GM19468 (cell line): ENCODE results near the gene PLGRKT.
"Not testable (repeated sequence)": the region's sequence is repeated elsewhere in the genome, so short reads cannot be mapped to it uniquely, and the experiment has no call there.

ENCODE experiments used
- ATAC-seq: cut with Tn5 transposase; IDR thresholded peaks from one replicate; pipeline ENCODE4 v1.9.1; 2021; ENCODE audit warnings: mild to moderate bottlenecking, moderate library complexity, moderate number of reproducible peaks; ENCODE audit not compliant: unreplicated experiment; ENCODE audit errors: extremely low read depth

PLGRKT gene

DNA sequence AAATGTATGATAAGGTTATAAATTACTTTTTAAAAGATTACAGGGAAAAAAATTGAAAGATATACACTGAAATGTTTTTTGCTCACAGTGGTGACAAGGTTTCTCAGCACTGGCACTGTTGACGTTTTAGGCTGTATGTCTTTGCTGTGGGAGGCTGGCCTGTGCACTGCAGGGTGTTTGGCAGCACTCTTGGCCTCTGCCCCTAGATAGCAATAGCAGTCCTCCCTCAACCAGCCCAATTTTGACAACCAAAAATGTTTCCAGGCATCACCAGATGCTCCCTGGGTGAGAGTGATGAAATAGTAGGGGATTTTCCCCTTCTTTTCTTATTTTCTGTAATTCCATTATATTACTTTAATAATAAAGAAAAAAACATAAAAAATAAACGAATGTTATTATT, 15.9 kb upstream of the PLGRKT start:
- ATAC-seq: no peak

GRCh38 chr9:5453004-5453403, 15.3 kb upstream of the PLGRKT start:
- no peak for ATAC-seq

DNA sequence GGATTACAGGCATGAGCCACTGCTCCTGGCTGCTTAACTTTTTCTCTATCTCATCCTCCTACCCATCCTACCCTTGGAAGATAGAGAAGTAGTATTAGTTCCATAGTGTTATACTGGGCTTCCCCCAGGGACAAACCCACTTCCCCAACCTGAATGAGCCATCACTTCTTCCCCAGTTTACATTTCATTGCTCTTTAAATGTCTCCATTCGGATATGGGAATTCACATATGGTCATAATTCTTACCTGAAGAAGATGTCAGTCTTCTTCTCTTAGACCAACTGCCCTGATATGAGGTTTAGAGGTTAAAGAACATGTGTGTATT, 14.5 kb upstream of the PLGRKT start:
- no peak for ATAC-seq

DNA sequence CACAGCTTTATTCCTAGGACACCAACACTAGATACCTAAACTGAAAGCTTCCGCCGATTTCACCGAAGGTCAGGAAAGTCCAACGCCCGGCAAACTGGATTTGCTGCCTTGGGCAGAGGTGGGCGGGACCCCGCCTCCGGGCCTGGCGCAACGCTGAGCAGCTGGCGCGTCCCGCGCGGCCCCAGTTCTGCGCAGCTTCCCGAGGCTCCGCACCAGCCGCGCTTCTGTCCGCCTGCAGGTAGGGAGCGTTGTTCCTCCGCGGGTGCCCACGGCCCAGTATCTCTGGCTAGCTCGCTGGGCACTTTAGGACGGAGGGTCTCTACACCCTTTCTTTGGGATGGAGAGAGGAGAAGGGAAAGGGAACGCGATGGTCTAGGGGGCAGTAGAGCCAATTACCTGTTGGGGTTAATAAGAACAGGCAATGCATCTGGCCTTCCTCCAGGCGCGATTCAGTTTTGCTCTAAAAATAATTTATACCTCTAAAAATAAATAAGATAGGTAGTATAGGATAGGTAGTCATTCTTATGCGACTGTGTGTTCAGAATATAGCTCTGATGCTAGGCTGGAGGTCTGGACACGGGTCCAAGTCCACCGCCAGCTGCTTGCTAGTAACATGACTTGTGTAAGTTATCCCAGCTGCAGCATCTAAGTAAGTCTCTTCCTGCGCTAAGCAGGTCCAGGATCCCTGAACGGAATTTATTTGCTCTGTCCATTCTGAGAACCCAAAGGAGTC, 12.8 kb upstream of the PLGRKT start, which contains the start of gene CD274:
Gene CD274 (plus strand): TSS at position 184 of the 733 bp plus-strand sequence. CDS start 5,572 bp downstream, outside the sequence.
- ATAC-seq: peak; percentile 50

GRCh38 chr9:5449521-5450358, 12.0 kb upstream of the PLGRKT start:
- ATAC-seq: no peak

DNA sequence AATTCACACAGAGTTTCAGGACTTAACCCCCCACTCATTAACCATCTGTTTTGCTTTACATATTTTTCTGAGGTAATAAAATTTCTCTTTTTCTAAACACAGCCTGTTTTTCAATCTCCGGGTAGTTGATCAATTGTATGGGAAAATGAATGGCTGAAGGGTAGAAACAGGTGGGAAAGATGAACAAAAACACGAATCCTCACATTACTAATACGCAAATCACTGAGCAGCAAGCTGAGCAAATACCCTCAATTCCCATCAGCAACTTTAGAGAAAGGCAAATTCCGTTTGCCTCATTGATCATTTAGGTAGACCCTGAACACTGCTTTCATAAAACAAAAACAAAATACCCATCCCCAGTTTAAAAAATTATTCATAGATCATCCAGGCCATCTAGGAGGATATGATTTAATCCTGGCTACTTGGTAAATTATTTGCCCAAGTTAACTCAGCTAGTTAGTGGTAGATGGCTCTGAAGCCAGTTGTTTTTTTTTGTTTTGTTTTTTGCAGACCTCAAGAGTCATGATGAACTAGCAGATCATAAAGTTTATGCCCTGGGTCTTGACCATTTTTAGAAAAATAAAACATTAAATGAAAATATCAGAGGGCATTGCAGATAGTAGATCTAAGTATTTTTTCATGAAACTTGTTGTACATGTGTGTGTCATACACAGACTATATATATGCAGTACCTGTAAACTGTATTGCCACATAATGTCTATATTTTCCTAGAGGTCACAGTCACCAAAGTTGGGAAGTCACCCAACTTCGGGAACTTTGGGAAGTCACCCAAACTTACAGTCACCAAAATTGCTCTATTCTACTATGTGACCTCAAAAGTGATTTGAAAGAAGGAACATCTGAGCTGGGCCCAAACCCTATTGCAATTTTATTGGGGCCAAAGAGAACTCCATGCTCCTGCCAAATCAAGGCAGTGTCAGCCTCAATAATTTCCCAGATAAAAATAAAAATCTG, 11.0 kb upstream of the PLGRKT start:
- no peak for ATAC-seq

GRCh38 chr9:5448016-5448415, 10.3 kb upstream of the PLGRKT start:
- no peak for ATAC-seq

- no peak for ATAC-seq
Observed at GRCh38 chr9:5447337-5447736, 9.6 kb upstream of the PLGRKT start.

GRCh38 chr9:5446451-5447236, 8.9 kb upstream of the PLGRKT start:
- ATAC-seq: no peak

DNA sequence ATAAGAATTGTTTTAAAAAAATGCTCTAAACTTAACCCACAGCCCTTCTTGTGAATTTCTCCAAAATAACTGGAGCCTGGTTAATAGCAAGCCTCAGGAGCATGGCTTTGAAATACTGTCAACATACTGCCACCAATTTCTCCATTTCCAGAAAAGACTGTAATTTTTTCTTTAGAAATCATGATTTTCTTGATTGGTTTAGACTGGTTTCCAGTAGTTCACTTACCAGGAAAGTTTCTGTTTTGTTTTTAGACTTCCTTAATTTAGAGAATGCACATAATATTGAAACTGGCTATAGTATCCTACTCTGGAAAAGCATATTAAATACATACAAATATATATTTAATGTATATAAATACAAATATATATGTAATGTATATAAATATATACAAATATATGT, 8.2 kb upstream of the PLGRKT start:
- ATAC-seq: no peak

DNA sequence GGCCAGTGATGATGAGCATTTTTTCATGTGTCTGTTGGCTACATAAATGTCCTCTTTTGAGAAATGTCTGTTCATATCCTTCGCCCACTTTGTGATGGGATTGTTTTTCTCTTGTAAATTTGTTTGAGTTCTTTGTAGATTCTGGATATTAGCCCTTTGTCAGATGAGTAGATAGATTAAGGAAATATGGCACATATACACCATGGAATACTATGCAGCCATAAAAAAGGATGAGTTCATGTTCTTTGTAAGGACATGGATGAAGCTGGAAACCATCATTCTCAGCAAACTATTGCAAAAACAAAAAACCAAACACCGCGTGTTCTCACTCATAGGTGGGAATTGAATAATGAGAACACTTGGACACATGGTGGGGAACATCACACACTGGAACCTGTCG, 7.4 kb upstream of the PLGRKT start:
- ATAC-seq: not testable (repeated sequence)

- no peak for ATAC-seq
Observed at GRCh38 chr9:5443850-5444249, 6.1 kb upstream of the PLGRKT start.

GRCh38 chr9:5442400-5443011, 4.8 kb upstream of the PLGRKT start:
- ATAC-seq: no peak

DNA sequence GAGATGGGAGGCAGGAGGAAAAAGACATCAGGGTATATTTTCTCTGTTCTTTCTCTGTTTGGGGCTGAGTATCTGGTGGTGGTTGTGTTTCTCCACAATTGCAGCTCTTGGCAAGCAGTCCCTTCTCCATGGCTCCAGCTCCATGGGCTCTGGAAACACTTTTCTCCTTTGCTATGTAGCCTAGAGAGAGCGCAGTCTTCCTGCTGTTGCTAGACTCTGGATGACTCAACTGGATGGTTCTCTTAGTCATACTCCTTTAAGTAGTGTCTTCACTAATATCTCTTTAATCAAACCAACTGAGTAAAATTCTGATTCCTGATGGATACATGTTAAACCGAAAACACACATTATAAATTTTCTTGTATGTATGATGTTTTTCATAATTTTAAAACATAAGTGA, 3.3 kb upstream of the PLGRKT start:
- ATAC-seq: no peak

DNA sequence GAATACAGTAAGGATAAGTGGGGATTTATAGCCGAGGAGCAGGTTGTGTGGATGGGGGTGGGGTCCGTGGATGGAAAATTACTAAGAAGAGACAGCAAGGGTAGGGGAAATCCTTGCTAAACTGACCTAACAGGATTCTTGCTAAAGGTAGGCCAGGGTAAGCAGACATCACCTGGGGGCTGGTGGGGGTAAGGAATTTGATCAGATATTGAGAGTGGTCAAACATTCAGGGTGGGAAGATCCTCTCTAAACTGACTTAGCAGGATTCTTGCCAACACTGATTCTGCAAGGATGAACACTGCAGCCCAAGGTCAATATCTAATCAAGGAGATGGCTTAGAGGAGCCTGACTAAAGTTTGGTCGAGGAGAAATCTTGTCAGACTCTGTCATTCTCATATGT, 2.7 kb upstream of the PLGRKT start:
- ATAC-seq: no peak

DNA sequence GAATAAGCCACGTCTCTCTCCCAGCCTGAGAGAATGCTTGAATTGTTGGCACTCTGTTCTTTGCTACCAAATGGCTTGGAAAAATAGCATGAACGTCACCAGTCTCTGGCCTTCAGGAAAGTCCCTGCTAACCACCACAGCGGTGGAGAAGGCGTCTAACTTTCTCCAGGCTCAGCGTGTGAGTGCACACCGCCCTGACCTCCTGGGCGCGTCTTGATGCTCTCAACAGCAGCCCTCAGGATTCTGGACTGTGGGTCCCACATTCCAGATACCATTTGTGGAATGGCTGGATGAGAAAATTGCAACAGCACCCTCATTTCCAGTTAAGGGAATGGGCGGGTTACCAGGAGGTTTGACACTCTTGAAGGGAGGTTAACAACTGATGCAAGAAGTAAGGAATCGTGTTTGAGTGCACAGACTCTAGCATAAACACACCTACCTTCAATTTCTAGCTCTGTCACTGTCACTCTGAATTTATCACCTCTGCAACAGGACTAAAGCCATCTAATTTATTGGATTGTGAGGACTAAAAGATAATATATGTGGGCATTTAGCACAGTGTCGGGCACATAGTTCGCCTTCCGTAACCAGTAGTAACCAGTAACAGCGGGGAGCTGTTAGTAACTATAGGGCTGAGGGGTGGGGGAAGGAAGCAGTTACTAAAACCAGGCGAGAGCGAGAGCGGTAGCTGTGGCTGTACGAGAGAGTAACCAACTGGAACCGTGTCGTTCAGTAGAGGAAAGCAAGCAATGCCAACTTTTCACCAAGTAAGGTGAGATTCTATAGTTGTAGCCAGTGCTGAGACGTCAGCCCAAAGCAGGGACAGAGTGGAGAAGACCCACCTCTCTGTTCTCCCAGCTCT, 807 bp upstream of the PLGRKT start:
- ATAC-seq: peak; percentile 51

- ATAC-seq: no peak
Observed at GRCh38 chr9:5436441-5436840, 1.3 kb downstream of the PLGRKT start.

GRCh38 chr9:5435912-5436311, 1.8 kb downstream of the PLGRKT start:
- ATAC-seq: no peak
